Measurements from ENCODE around the gene HLTF. TPM values are rescaled to one million over a fixed set of nuclear protein-coding genes. Genes with fewer than 3 reads are reported as not detected.

Gene HLTF
- total RNA-seq, 6 experiments from 2014 or later, result 10.5 to 14.6 (median 12.3) TPM

GRCh38 chr3:149067883-149068282 lies 18.4 kb downstream of the HLTF start:
- TF ChIP-seq POLR2A (IDR thresholded peaks at IDR 0.05), result no peak
- TF ChIP-seq CTCF (IDR thresholded peaks at IDR 0.05), result no peak
- no peak overlapping the region for H3K27ac ChIP-seq
- H3K4me3 ChIP-seq, result no peak overlapping the region
- no peaks in the 10 kb centered on the region for H3K4me1 ChIP-seq
- intact Hi-C loops (cut with DNase I), result no loop called here
- 85% methylated on average over 8 of the region's 8 CpGs for WGBS (ENCODE audit: insufficient coverage, low coverage, low lambda C conversion rate, missing lambda C conversion rate)
- H3K9me3 ChIP-seq, result no peaks in the 10 kb centered on the region
- ATAC-seq (no peak), DNase-seq (no peak)
- H3K36me3 ChIP-seq, result peaks cover 0 to 16% (median 2%) of the 10 kb centered on the region in 4 donors
- H3K27me3 ChIP-seq, result no peaks in the 10 kb centered on the region

- H3K4me1 ChIP-seq, result no peaks in the 10 kb centered on the region
- H3K4me3 ChIP-seq, result no peak overlapping the region
- no peak overlapping the region for H3K27ac ChIP-seq
- DNase-seq (no peak), ATAC-seq (no peak)
- no peaks in the 10 kb centered on the region for H3K9me3 ChIP-seq
- intact Hi-C loops (cut with DNase I), result no loop called here
- 83% methylated on average over 2 of the region's 2 CpGs for WGBS (ENCODE audit: insufficient coverage, low coverage, low lambda C conversion rate, missing lambda C conversion rate)
- TF ChIP-seq POLR2A (IDR thresholded peaks at IDR 0.05), result no peak
- TF ChIP-seq CTCF (IDR thresholded peaks at IDR 0.05), result no peak
- no peaks in the 10 kb centered on the region for H3K27me3 ChIP-seq
- H3K36me3 ChIP-seq, result peaks cover 0 to 12% (median 4%) of the 10 kb centered on the region in 4 donors
Measured at GRCh38 chr3:149061776-149062175, 24.6 kb downstream of the HLTF start.

- intact Hi-C loops (cut with DNase I), result no loop called here
- Histone ChIP-seq H3K27me3 (no peaks in the 10 kb centered on the region), H3K9me3 (no peaks in the 10 kb centered on the region), H3K27ac (no peak overlapping the region), H3K36me3 (peaks cover 0 to 12% (median 2%) of the 10 kb centered on the region in 4 donors), H3K4me3 (no peak overlapping the region), H3K4me1 (no peaks in the 10 kb centered on the region)
- ATAC-seq (no peak), DNase-seq (no peak)
- WGBS (ENCODE audit: insufficient coverage, low coverage, low lambda C conversion rate, missing lambda C conversion rate), result 62% methylated on average over 1 of the region's 1 CpG
- TF ChIP-seq POLR2A (IDR thresholded peaks at IDR 0.05), result no peak
- no peak for TF ChIP-seq CTCF (IDR thresholded peaks at IDR 0.05)
Measured at GRCh38 chr3:149058602-149059001, 27.7 kb downstream of the HLTF start.

GRCh38 chr3:149058198-149058597 lies 28.1 kb downstream of the HLTF start:
- no peaks in the 10 kb centered on the region for H3K9me3 ChIP-seq
- no peaks in the 10 kb centered on the region for H3K4me1 ChIP-seq
- H3K27ac ChIP-seq, result no peak overlapping the region
- no peak for DNase-seq
- H3K4me3 ChIP-seq, result no peak overlapping the region
- no peaks in the 10 kb centered on the region for H3K27me3 ChIP-seq
- intact Hi-C loops (cut with DNase I), result no loop called here
- 86% methylated on average over 1 of the region's 1 CpG for WGBS (ENCODE audit: insufficient coverage, low coverage, low lambda C conversion rate, missing lambda C conversion rate)
- TF ChIP-seq CTCF (IDR thresholded peaks at IDR 0.05), result no peak
- no peak for TF ChIP-seq POLR2A (IDR thresholded peaks at IDR 0.05)
- no peak for ATAC-seq
- H3K36me3 ChIP-seq, result peaks cover 0 to 12% (median 2%) of the 10 kb centered on the region in 4 donors

GRCh38 chr3:149055575-149055974 lies 30.8 kb downstream of the HLTF start:
- H3K4me1 ChIP-seq, result no peaks in the 10 kb centered on the region
- H3K36me3 ChIP-seq, result peaks cover 0 to 3% (median under 1%) of the 10 kb centered on the region in 4 donors
- H3K4me3 ChIP-seq, result no peak overlapping the region
- H3K9me3 ChIP-seq, result no peaks in the 10 kb centered on the region
- H3K27me3 ChIP-seq, result no peaks in the 10 kb centered on the region
- ATAC-seq, result peak in 2 of 4 donors; percentile 26 to 72
- TF ChIP-seq POLR2A (IDR thresholded peaks at IDR 0.05), result no peak
- TF ChIP-seq CTCF (IDR thresholded peaks at IDR 0.05), result no peak
- no peak for DNase-seq
- no peak overlapping the region for H3K27ac ChIP-seq
- 79% methylated on average over 3 of the region's 3 CpGs for WGBS (ENCODE audit: insufficient coverage, low coverage, low lambda C conversion rate, missing lambda C conversion rate)
- intact Hi-C loops (cut with DNase I), result no loop called here

Data from right lobe of liver (tissue), 6 donors.